Neuron (in vitro differentiated cells): ENCODE results near the gene PLEKHJ1.
"Not testable (repeated sequence)": the region's sequence is repeated elsewhere in the genome, so short reads cannot be mapped to it uniquely, and the experiment has no call there.

ENCODE experiments used
- H2AFZ ChIP-seq: one replicate; pipeline ENCODE4 v1.6.1; 2013; ENCODE audit warnings: low read depth, mild to moderate bottlenecking, inconsistent platforms, low read length, moderate library complexity
- H3K27me3 ChIP-seq: one replicate; pipeline ENCODE4 v1.6.1; 2013; ENCODE audit warnings: low read length; ENCODE audit not compliant: insufficient read depth
- H3K36me3 ChIP-seq: one replicate; pipeline ENCODE4 v1.6.1; 2013; ENCODE audit warnings: low read length; ENCODE audit not compliant: insufficient read depth
- H3K4me1 ChIP-seq: one replicate; pipeline ENCODE4 v1.6.1; 2013; ENCODE audit warnings: low read length; ENCODE audit not compliant: insufficient read depth
- H3K4me3 ChIP-seq: 2 replicates; pipeline ENCODE4 v1.5.1; 2013; ENCODE audit warnings: mild to moderate bottlenecking, low read length, moderate library complexity
- H3K9me3 ChIP-seq: one replicate; pipeline ENCODE4 v1.6.1; 2013; ENCODE audit warnings: low read length

Gene PLEKHJ1

DNA sequence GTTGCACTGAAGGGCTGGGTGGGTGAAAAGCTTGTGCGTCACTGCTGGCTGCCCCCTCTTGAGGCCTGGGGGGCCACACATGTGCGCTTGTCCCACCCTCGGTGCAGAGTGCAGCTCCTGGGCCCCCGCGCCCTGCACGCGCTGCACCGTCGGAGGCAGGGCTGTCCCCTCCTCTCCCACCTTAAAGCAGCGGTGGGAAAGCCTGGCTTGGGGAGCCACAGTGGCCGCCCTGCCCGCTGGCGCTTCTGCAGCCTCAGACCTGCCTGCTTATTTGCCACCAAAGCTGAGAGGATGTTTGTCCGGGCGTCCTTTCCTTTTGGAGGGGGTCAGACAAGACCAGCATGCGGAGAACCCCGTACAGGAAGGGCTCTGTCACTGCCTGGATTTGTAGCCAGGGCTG, 26.7 kb downstream of the PLEKHJ1 start:
- H3K4me3 ChIP-seq = no peak overlapping the region
- no peak overlapping the region for H2AFZ ChIP-seq
- peaks cover 2% of the 10 kb centered on the region for H3K4me1 ChIP-seq
- H3K36me3 ChIP-seq = peaks cover 58% of the 10 kb centered on the region
- no peaks in the 10 kb centered on the region for H3K9me3 ChIP-seq
- no peaks in the 10 kb centered on the region for H3K27me3 ChIP-seq

DNA sequence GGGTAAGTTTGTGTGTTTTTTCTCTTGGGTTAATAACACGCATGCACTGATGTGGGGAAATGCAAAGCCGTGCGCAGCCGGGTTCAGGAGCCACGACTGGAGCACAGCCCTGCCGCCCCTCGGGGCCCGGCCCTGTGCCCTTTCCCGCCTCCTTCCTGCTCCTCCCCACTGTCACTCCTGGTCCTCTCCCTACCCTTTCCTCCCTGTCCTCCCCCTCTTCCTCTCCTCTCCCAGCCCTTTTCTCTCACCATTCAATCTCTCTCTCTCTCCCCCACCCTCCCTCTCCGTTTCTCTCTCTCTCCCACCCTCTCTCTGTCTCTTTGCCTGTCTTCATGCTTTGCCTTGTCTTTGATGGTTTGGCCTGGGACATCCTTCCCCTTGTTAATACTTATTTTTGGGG, 27.2 kb downstream of the PLEKHJ1 start:
- H2AFZ ChIP-seq = no peak overlapping the region
- H3K4me3 ChIP-seq = no peak overlapping the region
- H3K27me3 ChIP-seq = no peaks in the 10 kb centered on the region
- H3K36me3 ChIP-seq = peaks cover 56% of the 10 kb centered on the region
- H3K4me1 ChIP-seq = peaks cover 2% of the 10 kb centered on the region
- H3K9me3 ChIP-seq = no peaks in the 10 kb centered on the region

DNA sequence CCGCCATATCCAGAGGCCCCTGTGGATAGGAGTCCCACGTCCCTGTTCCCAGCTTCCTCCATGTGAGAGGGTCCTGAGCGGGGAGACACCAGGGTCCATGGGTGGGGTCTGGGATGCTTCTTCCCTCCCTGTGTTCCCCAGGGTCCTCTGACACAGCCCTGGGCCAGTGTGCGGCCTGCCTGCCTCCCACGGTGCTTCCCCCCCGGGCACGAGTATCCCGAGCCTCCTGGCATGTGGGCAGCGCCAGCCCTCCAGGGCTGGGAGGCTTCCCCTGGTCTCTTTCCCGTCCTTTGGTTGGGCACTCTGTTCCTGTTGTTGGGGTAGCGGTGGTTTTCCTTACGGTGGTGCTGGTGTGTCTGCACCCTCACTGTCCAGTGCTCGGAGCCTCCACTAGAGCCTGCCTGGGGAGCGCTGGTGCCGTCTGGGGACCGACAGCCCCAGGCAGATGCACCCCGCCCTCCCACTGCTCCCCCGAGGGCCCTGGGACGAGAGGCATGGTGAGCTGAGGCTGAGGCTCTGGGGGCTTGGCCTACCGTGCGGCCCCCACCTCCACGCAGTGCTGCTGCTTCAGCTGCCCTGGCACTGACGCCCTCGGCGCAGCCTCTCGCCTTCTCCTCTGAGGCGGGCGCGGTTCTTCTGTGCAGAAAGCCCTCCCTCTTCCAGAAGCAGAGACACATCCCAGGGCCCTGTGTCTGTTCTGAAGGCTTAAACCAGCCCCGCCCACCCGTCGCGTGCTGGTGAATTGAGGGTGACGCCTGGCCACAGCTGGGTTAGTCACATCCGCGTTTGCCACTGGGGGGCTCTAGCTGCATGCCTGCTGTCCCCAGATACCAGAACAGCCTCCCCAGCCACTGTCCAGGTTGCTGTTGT, 27.9 kb downstream of the PLEKHJ1 start:
- Histone ChIP-seq H3K4me3 (no peak overlapping the region), H3K27me3 (no peaks in the 10 kb centered on the region), H3K36me3 (peaks cover 54% of the 10 kb centered on the region)

DNA sequence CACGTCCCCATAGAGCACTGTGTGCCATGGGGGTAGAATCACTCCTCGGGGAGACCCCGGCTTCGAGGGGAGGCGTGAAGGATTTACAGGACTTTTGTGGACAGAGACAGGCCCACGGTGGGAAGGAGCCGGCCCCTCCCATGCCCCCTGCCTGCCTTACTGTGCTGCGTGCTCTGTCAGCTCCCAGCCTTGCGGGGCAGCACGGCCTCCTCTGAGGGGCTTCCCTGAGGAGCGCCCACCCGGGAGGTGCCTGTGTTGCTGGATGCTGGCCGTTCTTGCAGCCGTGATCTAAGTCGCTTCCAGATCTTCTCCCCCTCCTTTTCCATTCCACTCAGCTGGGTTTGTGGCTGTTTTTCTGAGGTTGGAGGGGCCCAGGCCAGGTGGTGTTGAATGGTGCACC, 29.1 kb downstream of the PLEKHJ1 start:
- no peak overlapping the region for H2AFZ ChIP-seq
- H3K4me3 ChIP-seq = no peak overlapping the region
- H3K9me3 ChIP-seq = no peaks in the 10 kb centered on the region
- H3K27me3 ChIP-seq = no peaks in the 10 kb centered on the region
- peaks cover 2% of the 10 kb centered on the region for H3K4me1 ChIP-seq
- peaks cover 51% of the 10 kb centered on the region for H3K36me3 ChIP-seq

More for the DNA sequence above, 27.9 kb downstream of the PLEKHJ1 start:
- Histone ChIP-seq H2AFZ (no peak overlapping the region), H3K4me1 (peaks cover 2% of the 10 kb centered on the region), H3K9me3 (no peaks in the 10 kb centered on the region)

DNA sequence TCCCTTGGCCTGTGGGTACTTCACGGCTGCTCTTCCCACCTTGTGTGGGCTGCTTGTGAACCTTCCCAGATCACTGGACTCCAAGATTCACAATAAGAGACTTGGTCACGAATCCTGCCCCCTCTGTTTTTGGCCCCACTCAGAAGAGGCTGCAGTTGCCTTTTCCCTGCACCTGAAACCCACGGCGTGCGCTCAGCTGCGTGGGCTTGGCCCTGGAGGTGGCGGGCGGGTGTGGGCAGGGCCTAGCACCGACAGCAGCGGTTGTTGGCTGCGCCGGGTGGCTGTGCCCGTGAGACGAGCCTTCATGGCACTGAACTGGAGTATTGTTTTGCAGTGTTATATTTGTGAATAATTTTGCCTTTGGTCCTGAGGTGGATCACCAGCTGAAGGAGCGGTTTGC, 33.8 kb downstream of the PLEKHJ1 start:
- Histone ChIP-seq H2AFZ (no peak overlapping the region), H3K4me3 (no peak overlapping the region), H3K27me3 (no peaks in the 10 kb centered on the region), H3K4me1 (no peaks in the 10 kb centered on the region), H3K9me3 (no peaks in the 10 kb centered on the region), H3K36me3 (peaks cover 33% of the 10 kb centered on the region)

DNA sequence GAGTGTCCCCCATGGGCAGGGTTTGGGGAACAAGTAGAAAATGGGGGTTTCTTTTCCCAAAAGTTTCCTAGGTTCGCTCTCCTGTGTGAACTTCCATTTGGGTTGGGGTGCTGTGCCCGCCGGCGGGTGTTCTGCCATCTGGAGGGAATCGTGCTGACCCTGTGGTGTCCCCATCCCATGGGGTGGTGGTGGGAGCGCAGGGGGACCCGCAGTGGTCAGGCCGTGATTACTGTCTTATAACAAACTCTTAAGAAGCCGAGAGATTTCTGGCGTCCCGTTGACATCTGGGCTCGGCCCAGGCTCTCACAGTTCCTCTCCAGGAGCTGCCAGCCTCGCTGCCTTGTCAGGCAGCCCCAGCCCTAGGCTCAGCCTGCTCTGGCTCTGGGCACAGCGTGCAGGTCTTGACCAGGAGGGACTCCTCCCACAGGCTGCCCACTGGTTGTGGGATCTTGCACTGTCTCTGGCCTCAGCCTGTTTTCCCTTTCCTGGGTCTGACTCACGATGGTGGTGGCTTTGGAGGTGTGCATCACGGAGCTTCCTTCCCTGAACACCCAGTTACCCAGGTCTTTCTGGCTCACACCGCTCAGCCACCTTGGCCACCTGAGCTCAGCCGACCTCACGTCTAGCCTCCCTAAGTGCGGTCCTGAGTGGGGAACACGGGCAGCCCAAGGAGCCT, 34.5 kb downstream of the PLEKHJ1 start:
- no peaks in the 10 kb centered on the region for H3K9me3 ChIP-seq
- no peak overlapping the region for H3K4me3 ChIP-seq
- peaks cover 36% of the 10 kb centered on the region for H3K36me3 ChIP-seq
- no peak overlapping the region for H2AFZ ChIP-seq
- no peaks in the 10 kb centered on the region for H3K4me1 ChIP-seq
- no peaks in the 10 kb centered on the region for H3K27me3 ChIP-seq

DNA sequence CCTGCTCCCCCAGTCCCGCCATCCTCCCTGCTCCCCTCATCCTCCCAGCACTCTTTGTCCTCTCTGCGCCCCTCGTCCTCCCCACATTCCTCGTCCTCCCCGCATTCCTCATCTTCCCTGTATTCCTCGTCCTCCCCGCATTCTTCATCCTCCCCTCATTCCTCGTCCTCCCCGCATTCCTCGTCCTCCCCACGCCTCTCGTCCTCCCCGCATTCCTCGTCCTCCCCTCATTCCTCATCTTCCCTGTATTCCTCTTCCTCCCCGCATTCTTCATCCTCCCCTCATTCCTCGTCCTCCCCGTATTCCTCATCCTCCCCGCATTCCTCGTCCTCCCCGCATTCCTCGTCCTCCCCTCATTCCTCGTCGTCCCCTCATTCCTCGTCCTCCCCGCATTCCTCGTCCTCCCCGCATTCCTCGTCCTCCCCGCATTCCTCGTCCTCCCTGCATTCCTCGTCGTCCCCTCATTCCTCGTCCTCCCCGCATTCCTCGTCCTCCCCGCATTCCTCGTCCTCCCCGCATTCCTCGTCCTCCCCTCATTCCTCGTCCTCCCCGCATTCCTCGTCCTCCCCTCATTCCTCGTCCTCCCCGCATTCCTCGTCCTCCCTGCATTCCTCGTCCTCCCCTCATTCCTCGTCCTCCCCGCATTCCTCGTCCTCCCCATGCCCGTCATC, 35.4 kb downstream of the PLEKHJ1 start:
- H3K9me3 ChIP-seq, H3K4me3 ChIP-seq, H2AFZ ChIP-seq, H3K27me3 ChIP-seq, H3K4me1 ChIP-seq: not testable (repeated sequence)
- H3K36me3 ChIP-seq = peaks cover 40% of the 10 kb centered on the region

DNA sequence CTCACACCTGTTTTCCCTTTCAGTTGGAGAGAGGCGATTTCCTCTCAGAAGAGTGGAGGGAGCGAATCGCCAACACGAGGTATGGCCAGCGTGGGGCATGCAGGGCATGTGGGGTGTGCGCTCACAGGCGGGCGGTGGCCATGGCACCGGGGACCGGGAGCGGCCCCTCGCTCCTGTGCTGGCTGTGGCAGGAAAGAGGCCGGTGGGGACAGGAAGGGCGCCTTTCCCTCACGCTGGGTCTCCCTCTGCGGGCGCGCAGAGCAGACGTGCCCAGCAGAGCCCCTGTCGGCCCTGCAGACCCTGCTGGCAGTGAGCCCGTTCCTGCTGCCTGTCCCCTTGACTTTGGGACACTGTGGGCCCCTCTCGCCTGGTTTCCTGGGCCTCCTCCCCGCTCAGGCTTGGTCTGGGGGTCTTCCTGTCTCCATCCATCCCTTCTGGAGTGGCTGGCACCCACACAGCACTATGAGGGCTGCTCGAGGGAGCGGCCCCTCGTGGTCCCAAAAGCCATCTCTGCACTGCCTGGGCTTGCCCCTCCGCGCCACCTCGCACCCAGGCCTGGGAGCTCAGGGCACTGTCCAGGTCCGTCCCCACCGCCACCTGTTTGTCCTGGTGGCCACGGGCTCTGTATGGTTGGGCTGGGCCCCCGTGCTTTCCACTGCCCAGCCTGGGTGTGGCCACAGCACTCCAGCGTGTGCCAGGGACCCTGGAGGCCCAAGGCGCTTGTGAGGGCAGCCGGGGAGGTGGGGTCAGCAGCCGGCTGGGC, 36.1 kb downstream of the PLEKHJ1 start:
- Histone ChIP-seq H3K27me3 (no peaks in the 10 kb centered on the region), H3K9me3 (no peaks in the 10 kb centered on the region), H3K36me3 (peaks cover 47% of the 10 kb centered on the region), H3K4me3 (no peak overlapping the region), H3K4me1 (no peaks in the 10 kb centered on the region), H2AFZ (no peak overlapping the region)

DNA sequence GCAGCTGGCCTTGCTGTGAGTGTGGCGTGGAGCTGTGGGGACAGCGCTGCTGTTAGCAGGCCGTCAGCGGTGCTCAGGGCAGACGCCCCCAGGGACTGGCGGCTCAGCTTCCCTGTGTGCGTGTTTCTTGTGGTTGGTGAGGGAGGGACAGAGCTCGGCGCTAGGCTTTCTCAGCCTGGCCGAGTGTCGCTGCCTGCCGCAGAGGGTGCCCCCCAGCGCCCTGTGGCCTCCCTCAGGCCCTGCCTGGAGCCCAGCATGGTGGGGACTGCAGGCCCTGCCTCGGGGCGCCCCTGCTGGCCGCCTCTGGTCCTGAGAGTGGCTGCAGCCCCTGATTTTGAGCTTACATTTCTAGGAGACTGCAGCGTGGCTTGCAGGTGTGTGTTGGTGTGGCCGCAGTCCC, 36.9 kb downstream of the PLEKHJ1 start:
- Histone ChIP-seq H2AFZ (no peak overlapping the region), H3K4me1 (no peaks in the 10 kb centered on the region), H3K36me3 (peaks cover 53% of the 10 kb centered on the region), H3K27me3 (no peaks in the 10 kb centered on the region), H3K9me3 (no peaks in the 10 kb centered on the region), H3K4me3 (no peak overlapping the region)

DNA sequence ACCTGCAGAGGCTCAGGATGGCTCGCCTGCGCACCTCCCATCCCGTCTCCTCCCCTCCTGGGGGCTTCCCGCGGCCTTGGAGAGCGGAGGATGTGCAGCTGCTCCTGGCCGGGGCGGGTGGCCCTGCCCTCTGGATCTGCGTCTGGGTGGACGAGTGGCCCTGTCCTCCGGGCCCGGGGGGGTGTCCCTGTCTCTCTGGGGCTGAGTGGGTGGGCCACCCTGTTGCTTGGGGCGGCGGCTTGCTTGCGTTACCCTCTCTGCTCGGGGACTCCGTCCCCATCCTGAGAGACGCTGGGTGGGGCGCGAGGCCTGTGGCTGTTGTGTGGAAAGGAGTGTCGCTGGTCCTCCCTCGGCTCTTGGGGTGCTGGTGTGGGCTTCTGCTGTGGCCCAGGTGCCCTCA, 37.8 kb downstream of the PLEKHJ1 start:
- no peaks in the 10 kb centered on the region for H3K4me1 ChIP-seq
- H3K36me3 ChIP-seq = peaks cover 53% of the 10 kb centered on the region
- H3K4me3 ChIP-seq = no peak overlapping the region
- H3K27me3 ChIP-seq = no peaks in the 10 kb centered on the region
- no peaks in the 10 kb centered on the region for H3K9me3 ChIP-seq
- H2AFZ ChIP-seq = no peak overlapping the region

DNA sequence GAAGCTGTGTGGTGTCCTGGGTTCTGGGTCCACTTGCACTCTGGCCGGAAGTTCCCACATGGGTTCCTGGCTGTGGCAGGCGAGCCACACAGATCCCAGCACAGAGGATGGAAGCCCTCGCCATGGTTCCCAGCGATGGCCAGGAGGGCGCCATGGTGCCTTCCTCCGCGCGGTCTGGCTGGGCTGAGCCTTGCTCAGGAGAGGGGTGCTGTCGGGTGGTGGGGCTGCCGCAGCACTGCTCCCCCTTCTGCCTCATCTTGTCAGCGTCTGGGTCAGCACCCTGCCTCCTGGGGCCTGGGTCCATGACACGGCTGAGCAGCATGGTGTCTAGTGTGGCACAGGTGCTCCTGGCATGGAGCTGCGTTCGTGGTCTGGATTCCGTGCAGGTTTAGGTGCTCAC, 38.9 kb downstream of the PLEKHJ1 start:
- Histone ChIP-seq H3K9me3 (no peaks in the 10 kb centered on the region), H2AFZ (no peak overlapping the region), H3K4me3 (no peak overlapping the region), H3K36me3 (peaks cover 55% of the 10 kb centered on the region), H3K27me3 (no peaks in the 10 kb centered on the region), H3K4me1 (no peaks in the 10 kb centered on the region)

DNA sequence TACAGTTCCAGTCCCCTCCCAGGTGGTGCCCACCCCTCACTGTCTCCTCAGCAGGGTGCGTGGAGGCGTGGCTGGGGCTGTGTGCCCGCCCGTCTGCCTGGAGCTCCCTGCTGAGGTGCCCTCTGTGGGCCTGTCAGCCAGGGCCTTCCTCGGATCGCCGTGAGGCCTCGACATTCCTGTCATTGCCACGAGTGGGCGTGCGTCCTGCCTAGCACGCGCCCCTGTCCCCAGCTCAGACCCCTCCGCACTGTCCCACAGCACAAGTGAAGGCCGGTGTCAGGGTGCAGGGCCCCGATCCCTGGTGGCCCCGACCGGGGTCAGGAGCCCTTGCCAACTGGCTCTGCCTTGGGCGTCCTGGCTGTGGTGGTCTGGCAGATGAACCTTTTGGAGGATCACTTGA, 40.2 kb downstream of the PLEKHJ1 start:
- Histone ChIP-seq H3K9me3 (no peaks in the 10 kb centered on the region), H3K4me3 (no peak overlapping the region), H3K4me1 (no peaks in the 10 kb centered on the region), H3K27me3 (no peaks in the 10 kb centered on the region), H3K36me3 (peaks cover 57% of the 10 kb centered on the region), H2AFZ (no peak overlapping the region)

DNA sequence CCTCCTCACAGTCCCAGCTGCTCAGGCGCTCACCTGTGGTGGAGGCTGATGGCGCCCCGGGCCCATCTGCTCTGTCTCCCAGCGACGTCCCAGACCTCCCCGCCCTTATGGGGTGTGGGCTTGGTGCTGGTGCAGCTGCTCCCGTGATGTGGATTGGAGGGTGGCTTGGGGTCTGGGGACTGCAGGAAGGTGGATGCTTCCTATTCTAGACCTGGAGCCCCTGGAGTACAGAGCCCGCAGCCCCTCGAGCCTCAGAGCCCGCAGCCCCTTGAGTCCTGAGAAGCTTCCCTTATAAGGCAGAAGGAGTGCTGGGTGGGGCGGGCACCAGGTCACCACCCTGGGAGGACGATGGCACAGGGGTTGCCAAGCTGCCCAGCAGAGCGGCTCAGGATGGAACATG, 40.8 kb downstream of the PLEKHJ1 start:
- Histone ChIP-seq H3K27me3 (no peaks in the 10 kb centered on the region), H3K4me3 (no peak overlapping the region), H2AFZ (no peak overlapping the region), H3K36me3 (peaks cover 63% of the 10 kb centered on the region), H3K4me1 (no peaks in the 10 kb centered on the region), H3K9me3 (no peaks in the 10 kb centered on the region)
